Kidney epithelial cell (primary cell): ENCODE results near the gene COA8. TPM values are rescaled to one million over a fixed set of nuclear protein-coding genes. Genes with fewer than 3 reads are reported as not detected.
"Not testable (repeated sequence)": the region's sequence is repeated elsewhere in the genome, so short reads cannot be mapped to it uniquely, and the experiment has no call there.

Source experiments
- DNase-seq: peaks from one replicate; pipeline ENCODE4 v3.0.0-alpha.2; 2010; ENCODE audit warnings: low read depth
- H3K27me3 ChIP-seq: 2 replicates; pipeline ENCODE4 v1.6.0; 2011; ENCODE audit warnings: low read length; ENCODE audit not compliant: control insufficient read depth, insufficient read depth
- H3K36me3 ChIP-seq: 2 replicates; pipeline ENCODE4 v1.5.1; 2011; ENCODE audit warnings: low read length; ENCODE audit not compliant: control insufficient read depth, insufficient read depth
- H3K4me3 ChIP-seq: 2 replicates; pipeline ENCODE4 v1.5.1; 2011; ENCODE audit warnings: low read depth, mild to moderate bottlenecking, control low read depth, low read length
- CTCF ChIP-seq: IDR thresholded peaks from 2 replicates; pipeline ENCODE4 v1.5.1; 2011; ENCODE audit warnings: mild to moderate bottlenecking, moderate library complexity, low read length, control low read depth, inconsistent platforms; ENCODE audit not compliant: insufficient read depth, poor library complexity, severe bottlenecking
- total RNA-seq: library from RNA; depleted of rRNA; stranded (reverse); fragments of >200 nt; gene quantifications from 2 replicates; pipeline ENCODE4 v1.2.3, GENCODE V29; 2015

Gene COA8
- total RNA-seq, 1 donor from 2014 or later, result 83.8 TPM

DNA sequence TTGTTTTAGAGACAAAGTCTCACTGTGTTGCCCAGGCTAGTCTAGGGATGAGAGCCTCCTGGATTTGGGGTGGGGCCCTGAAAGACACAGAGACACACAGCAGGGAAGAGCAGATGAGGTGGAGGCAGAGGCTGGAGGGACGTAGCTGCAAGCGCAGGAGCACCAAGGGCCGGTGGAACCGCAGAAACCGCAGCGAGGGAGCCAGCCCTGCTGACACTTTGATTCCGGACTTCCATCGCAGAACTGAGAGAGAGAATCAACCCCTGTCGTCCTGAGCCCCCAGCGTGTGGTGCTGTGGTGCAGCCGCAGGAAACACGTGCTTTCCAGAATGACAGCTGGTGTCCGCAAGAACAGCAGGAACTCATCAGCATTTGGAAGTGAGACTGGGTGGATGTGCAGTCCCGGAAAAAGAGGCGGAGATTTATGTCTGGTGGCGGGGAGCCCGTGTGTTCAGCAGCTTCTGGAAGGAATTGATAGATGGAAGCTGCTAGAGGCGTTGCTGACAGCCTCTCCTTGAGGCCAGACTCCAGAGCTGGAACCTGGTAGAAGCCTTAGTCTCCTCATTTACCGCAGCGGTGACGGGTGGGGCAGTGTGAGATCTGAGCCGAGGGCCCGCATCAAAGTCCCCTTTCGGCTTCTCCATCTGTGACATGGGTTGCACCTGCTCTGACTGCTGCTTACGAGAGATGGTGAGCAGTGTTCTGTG is 44.4 kb downstream of the COA8 start:
- no peak overlapping the region for H3K4me3 ChIP-seq
- peak; percentile 30 for TF ChIP-seq CTCF
- no peak for DNase-seq
- peaks cover 13% of the 10 kb centered on the region for H3K27me3 ChIP-seq
- H3K36me3 ChIP-seq, result no peaks in the 10 kb centered on the region

DNA sequence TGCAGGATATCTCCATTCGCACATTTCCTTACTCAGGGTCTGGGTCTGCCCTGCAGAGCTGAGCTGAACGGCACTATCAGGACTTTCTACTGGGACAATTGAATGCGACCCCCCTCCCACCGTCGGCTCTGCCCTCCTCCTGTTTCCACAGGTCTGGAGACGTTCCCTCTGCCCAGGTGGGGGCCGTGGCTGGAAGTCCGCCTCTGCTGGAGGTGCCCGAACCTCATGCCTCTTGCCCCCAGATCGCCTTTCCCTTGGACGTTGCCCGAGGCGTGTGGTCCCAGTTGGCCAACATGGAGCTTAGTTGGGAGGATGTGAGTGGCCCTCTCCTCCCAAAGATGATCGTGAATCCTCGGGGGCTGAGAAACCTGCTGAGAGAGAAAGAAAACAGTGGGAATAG is 45.1 kb downstream of the COA8 start:
- Histone ChIP-seq H3K4me3 (no peak overlapping the region), H3K27me3 (peaks cover 13% of the 10 kb centered on the region), H3K36me3 (no peaks in the 10 kb centered on the region)
- no peak for TF ChIP-seq CTCF
- no peak for DNase-seq

DNA sequence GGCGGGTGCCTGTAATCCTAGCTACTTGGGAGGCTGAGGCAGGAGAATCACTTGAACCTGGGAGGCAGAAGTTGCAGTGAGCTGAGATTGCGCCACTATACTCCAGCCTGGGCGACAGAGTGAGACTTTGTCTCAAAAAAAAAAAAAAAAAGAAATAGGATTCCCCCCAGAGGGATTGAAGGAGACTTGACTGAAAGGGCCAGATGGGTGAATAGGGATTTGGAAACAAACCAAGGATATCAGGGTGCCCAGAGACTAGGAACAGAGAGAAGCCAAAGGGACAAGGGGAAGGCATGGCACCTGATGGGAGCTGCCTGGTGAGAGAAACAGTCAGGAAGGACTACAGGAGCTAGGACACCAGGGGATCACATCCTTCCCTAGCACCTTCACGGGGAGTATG is 46.3 kb downstream of the COA8 start:
- H3K27me3 ChIP-seq, result peaks cover 13% of the 10 kb centered on the region
- H3K4me3 ChIP-seq, DNase-seq, H3K36me3 ChIP-seq: not testable (repeated sequence)

- H3K4me3 ChIP-seq, result no peak overlapping the region
- H3K36me3 ChIP-seq, result no peaks in the 10 kb centered on the region
- peaks cover 13% of the 10 kb centered on the region for H3K27me3 ChIP-seq
- TF ChIP-seq CTCF, result no peak
- DNase-seq, result no peak
These were observed 48.5 kb downstream of the COA8 start for GRCh38 chr14:103611215-103611614.

DNA sequence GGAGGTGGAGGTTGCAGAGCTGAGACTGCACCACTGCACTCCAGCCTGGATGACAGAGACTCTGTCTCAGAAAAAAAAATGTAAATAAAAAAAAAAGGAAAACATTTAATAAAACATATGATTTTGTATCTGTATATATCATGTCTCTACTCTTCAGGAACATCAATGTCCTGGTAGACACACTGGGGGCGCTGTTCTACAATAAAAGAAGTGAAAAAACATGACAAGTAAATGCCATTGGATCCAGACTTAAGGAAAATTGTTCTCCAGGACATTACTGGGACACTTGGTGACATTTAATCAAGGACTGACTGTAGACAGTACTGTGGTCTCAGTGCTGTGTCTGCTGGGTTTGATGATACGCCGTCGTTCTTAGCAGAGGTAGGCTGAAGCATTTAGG is 50.8 kb downstream of the COA8 start:
- no peak for DNase-seq
- Histone ChIP-seq H3K36me3 (no peaks in the 10 kb centered on the region), H3K27me3 (peaks cover 3% of the 10 kb centered on the region), H3K4me3 (no peak overlapping the region)
- no peak for TF ChIP-seq CTCF

DNA sequence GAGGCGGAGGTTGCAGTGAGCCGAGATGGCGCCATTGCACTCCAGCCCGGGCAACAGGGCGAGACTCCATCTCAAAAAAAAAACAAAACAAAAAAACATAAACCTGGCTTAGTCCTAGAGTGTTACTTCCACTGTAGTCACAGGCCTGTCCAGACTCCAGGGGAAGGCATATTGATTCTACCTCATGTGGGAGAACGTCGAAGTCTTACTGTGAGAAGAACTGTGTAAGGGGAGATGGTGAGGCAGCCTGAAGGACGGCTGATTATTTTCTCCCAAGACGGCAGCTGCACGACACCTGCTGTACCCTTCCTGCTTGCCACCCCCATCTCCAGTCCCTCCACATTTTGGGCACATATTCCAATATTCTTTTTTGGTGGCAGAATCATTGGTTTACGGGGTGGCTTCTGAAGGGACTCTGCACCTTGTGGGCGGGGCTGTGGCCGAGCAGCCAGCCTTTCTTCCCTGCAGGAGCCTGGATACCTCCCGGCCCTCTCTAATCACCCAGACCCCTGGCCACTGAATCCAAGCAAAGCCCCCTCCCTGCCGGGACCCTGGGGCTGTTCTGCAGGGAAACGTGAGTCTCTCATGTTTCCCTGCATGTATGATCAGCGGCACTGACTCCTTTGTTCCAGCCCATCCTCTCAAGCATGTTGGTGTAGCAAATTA is 54.0 kb downstream of the COA8 start:
- Histone ChIP-seq H3K4me3 (no peak overlapping the region), H3K27me3 (no peaks in the 10 kb centered on the region), H3K36me3 (no peaks in the 10 kb centered on the region)
- no peak for TF ChIP-seq CTCF
- no peak for DNase-seq
